Activated naive CD4-positive, alpha-beta T cell treated with anti-CD3 and anti-CD28 coated beads, Interleukin-2, amount 50 U/mL, for 72 hours (primary cell): ENCODE measurements around the gene WIPF1. TPM values are rescaled to one million over a fixed set of nuclear protein-coding genes. Genes with fewer than 3 reads are reported as not detected.
"Not testable (repeated sequence)": the region's sequence is repeated elsewhere in the genome, so short reads cannot be mapped to it uniquely, and the experiment has no call there.

Source experiments
- ATAC-seq, 2 donors: fragments of 150-1000 bp; cut with Tn5 transposase; 2 replicates each; pipeline ENCODE4 v1.10.0; 2021; ENCODE audit warnings: mild to moderate bottlenecking in 2 of 2, moderate library complexity in 2 of 2
- DNase-seq, 2 donors: peaks; one replicate each; pipeline ENCODE4 v3.0.0; 2021 to 2022; ENCODE audit warnings: low spot score in 2 of 2
- H3K27ac Mint-ChIP-seq, 2 donors: one replicate each; pipeline ENCODE4 v1.8.0; 2022; ENCODE audit warnings: mild to moderate bottlenecking in 2 of 2, mixed read lengths in 2 of 2
- H3K36me3 Mint-ChIP-seq, 2 donors: one replicate each; pipeline ENCODE4 v1.8.0; 2022; ENCODE audit warnings: mixed read lengths in 2 of 2
- H3K9me3 Mint-ChIP-seq, 2 donors: one replicate each; pipeline ENCODE4 v1.8.0; 2022; ENCODE audit warnings: mixed read lengths in 2 of 2
- total RNA-seq, 2 donors: library from RNA; stranded (reverse); gene quantifications; one replicate each; pipeline ENCODE4 v1.2.3, GENCODE V29; 2022

WIPF1 gene
- total RNA-seq, 2 donors from 2014 or later: 138 to 262 TPM

GRCh38 chr2:174571669-174572323 lies 25.8 kb downstream of the WIPF1 start:
- H3K9me3 Mint-ChIP-seq: no peaks in the 10 kb centered on the region
- no peak for ATAC-seq
- peaks cover 25 to 76% of the 10 kb centered on the region in 2 donors for H3K36me3 Mint-ChIP-seq
- peak overlapping the region; percentile 69 to 74 for H3K27ac Mint-ChIP-seq
- no peak for DNase-seq

GRCh38 chr2:174570318-174570958 lies 27.2 kb downstream of the WIPF1 start:
- DNase-seq: no peak
- H3K36me3 Mint-ChIP-seq: peaks cover 26 to 80% of the 10 kb centered on the region in 2 donors
- ATAC-seq: no peak
- no peaks in the 10 kb centered on the region for H3K9me3 Mint-ChIP-seq
- H3K27ac Mint-ChIP-seq: peak overlapping the region; percentile 69 to 77

GRCh38 chr2:174569678-174570077 lies 27.9 kb downstream of the WIPF1 start:
- no peaks in the 10 kb centered on the region for H3K9me3 Mint-ChIP-seq
- ATAC-seq (no peak), DNase-seq (no peak)
- peaks cover 26 to 79% of the 10 kb centered on the region in 2 donors for H3K36me3 Mint-ChIP-seq
- H3K27ac Mint-ChIP-seq: peak overlapping the region; percentile 69 to 81

- Mint-ChIP-seq H3K36me3 (peaks cover 26 to 71% of the 10 kb centered on the region in 2 donors), H3K9me3 (no peaks in the 10 kb centered on the region), H3K27ac (peak overlapping the region; percentile 73 to 97)
- DNase-seq (no peak), ATAC-seq (peak; percentile 66 to 87)
Measured at GRCh38 chr2:174568425-174568824, 29.2 kb downstream of the WIPF1 start.

GRCh38 chr2:174566871-174567270 lies 30.7 kb downstream of the WIPF1 start:
- no peak for ATAC-seq
- no peaks in the 10 kb centered on the region for H3K9me3 Mint-ChIP-seq
- DNase-seq: no peak
- H3K27ac Mint-ChIP-seq: peak overlapping the region; percentile 73 to 97
- H3K36me3 Mint-ChIP-seq: peaks cover 22 to 63% of the 10 kb centered on the region in 2 donors

GRCh38 chr2:174563530-174564282 lies 33.9 kb downstream of the WIPF1 start:
- peaks cover 10 to 48% of the 10 kb centered on the region in 2 donors for H3K36me3 Mint-ChIP-seq

GRCh38 chr2:174561972-174562370 lies 35.6 kb downstream of the WIPF1 start:
- ATAC-seq (no peak), DNase-seq (no peak)
- no peaks in the 10 kb centered on the region for H3K9me3 Mint-ChIP-seq
- H3K36me3 Mint-ChIP-seq: peaks cover 3 to 34% of the 10 kb centered on the region in 2 donors
- H3K27ac Mint-ChIP-seq: peak overlapping the region; percentile 54 to 80

More at GRCh38 chr2:174563530-174564282, 33.9 kb downstream of the WIPF1 start:
- DNase-seq (no peak), ATAC-seq (no peak)
- Mint-ChIP-seq H3K27ac (peak overlapping the region in 1 of 2 donors; percentile 36), H3K9me3 (no peaks in the 10 kb centered on the region)

- peaks cover 0 to 28% of the 10 kb centered on the region in 2 donors for H3K36me3 Mint-ChIP-seq
- ATAC-seq (no peak), DNase-seq (no peak)
- H3K9me3 Mint-ChIP-seq: no peaks in the 10 kb centered on the region
- H3K27ac Mint-ChIP-seq: peak overlapping the region; percentile 57 to 90
Measured at GRCh38 chr2:174561283-174561971, 36.2 kb downstream of the WIPF1 start.

GRCh38 chr2:174560737-174561136 lies 36.9 kb downstream of the WIPF1 start:
- no peak for DNase-seq
- peak overlapping the region; percentile 57 to 90 for H3K27ac Mint-ChIP-seq
- peaks cover 0 to 25% of the 10 kb centered on the region in 2 donors for H3K36me3 Mint-ChIP-seq
- no peak for ATAC-seq
- no peaks in the 10 kb centered on the region for H3K9me3 Mint-ChIP-seq

- ATAC-seq (no peak), DNase-seq (no peak)
- Mint-ChIP-seq H3K27ac (peak overlapping the region in 1 of 2 donors; percentile 35), H3K9me3 (no peaks in the 10 kb centered on the region), H3K36me3 (peaks cover 0 to 9% of the 10 kb centered on the region in 2 donors)
Measured at GRCh38 chr2:174555998-174556397, 41.6 kb downstream of the WIPF1 start.

GRCh38 chr2:174554529-174555150 lies 43.0 kb downstream of the WIPF1 start:
- DNase-seq: no peak
- Mint-ChIP-seq H3K27ac (peak overlapping the region; percentile 50 to 88), H3K9me3 (no peaks in the 10 kb centered on the region), H3K36me3 (peaks cover 0 to 9% of the 10 kb centered on the region in 2 donors)
- ATAC-seq: peak in 1 of 2 donors; percentile 42

GRCh38 chr2:174553811-174554493 lies 43.7 kb downstream of the WIPF1 start:
- Mint-ChIP-seq H3K27ac (peak overlapping the region; percentile 50 to 88), H3K36me3 (peaks cover 0 to 9% of the 10 kb centered on the region in 2 donors), H3K9me3 (no peaks in the 10 kb centered on the region)
- ATAC-seq (peak in 1 of 2 donors; percentile 42), DNase-seq (no peak)

GRCh38 chr2:174552880-174553279 lies 44.7 kb downstream of the WIPF1 start:
- Mint-ChIP-seq H3K9me3 (no peaks in the 10 kb centered on the region), H3K36me3 (peaks cover 0 to 9% of the 10 kb centered on the region in 2 donors), H3K27ac (peak overlapping the region; percentile 50 to 67)
- ATAC-seq (no peak), DNase-seq (no peak)

GRCh38 chr2:174551697-174552096 lies 45.9 kb downstream of the WIPF1 start:
- ATAC-seq (peak; percentile 29 to 41), DNase-seq (no peak)
- Mint-ChIP-seq H3K27ac (peak overlapping the region; percentile 67 to 86), H3K9me3 (no peaks in the 10 kb centered on the region), H3K36me3 (peaks cover 0 to 9% of the 10 kb centered on the region in 2 donors)

GRCh38 chr2:174548646-174549045 lies 49.0 kb downstream of the WIPF1 start:
- not testable (repeated sequence) for H3K27ac Mint-ChIP-seq, H3K9me3 Mint-ChIP-seq, DNase-seq, ATAC-seq, H3K36me3 Mint-ChIP-seq
